ENCODE results near the gene HMCES.
A peak's percentile ranks its signal among the peaks of the same experiment; 100 is the strongest.

Gene HMCES

GRCh38 chr3:129288446-129288845 lies 9.8 kb downstream of the HMCES start:
- Histone ChIP-seq H3K4me3 (ENCODE audit: low read length) (no peak overlapping the region), H3K27ac (ENCODE audit: low read depth, low read length) (no peak overlapping the region), H3K36me3 (ENCODE audit: control insufficient read depth, insufficient read depth, low read length) (peaks cover 14% of the 10 kb centered on the region), H3K27me3 (ENCODE audit: control insufficient read depth, insufficient read depth, low read length) (no peaks in the 10 kb centered on the region), H3K9ac (ENCODE audit: low read length) (no peak overlapping the region), H3K4me1 (ENCODE audit: control insufficient read depth, insufficient read depth, low read length) (no peaks in the 10 kb centered on the region)

GRCh38 chr3:129289201-129289921 lies 10.7 kb downstream of the HMCES start:
- no peaks in the 10 kb centered on the region for H3K4me1 ChIP-seq (ENCODE audit: control insufficient read depth, insufficient read depth, low read length)
- H3K36me3 ChIP-seq (ENCODE audit: control insufficient read depth, insufficient read depth, low read length) = peaks cover 14% of the 10 kb centered on the region
- no peak overlapping the region for H3K27ac ChIP-seq (ENCODE audit: low read depth, low read length)
- H3K4me3 ChIP-seq (ENCODE audit: low read length) = no peak overlapping the region
- H3K9ac ChIP-seq (ENCODE audit: low read length) = no peak overlapping the region
- no peaks in the 10 kb centered on the region for H3K27me3 ChIP-seq (ENCODE audit: control insufficient read depth, insufficient read depth, low read length)

- Histone ChIP-seq H3K27ac (ENCODE audit: low read depth, low read length) (no peak overlapping the region), H3K36me3 (ENCODE audit: control insufficient read depth, insufficient read depth, low read length) (peaks cover 12% of the 10 kb centered on the region), H3K4me3 (ENCODE audit: low read length) (no peak overlapping the region), H3K4me1 (ENCODE audit: control insufficient read depth, insufficient read depth, low read length) (no peaks in the 10 kb centered on the region), H3K27me3 (ENCODE audit: control insufficient read depth, insufficient read depth, low read length) (no peaks in the 10 kb centered on the region), H3K9ac (ENCODE audit: low read length) (no peak overlapping the region)
Measured at GRCh38 chr3:129291236-129291886, 12.7 kb downstream of the HMCES start.

- peaks cover 18% of the 10 kb centered on the region for H3K36me3 ChIP-seq (ENCODE audit: control insufficient read depth, insufficient read depth, low read length)
- no peaks in the 10 kb centered on the region for H3K4me1 ChIP-seq (ENCODE audit: control insufficient read depth, insufficient read depth, low read length)
- H3K4me3 ChIP-seq (ENCODE audit: low read length) = no peak overlapping the region
- H3K27ac ChIP-seq (ENCODE audit: low read depth, low read length) = no peak overlapping the region
- H3K9ac ChIP-seq (ENCODE audit: low read length) = no peak overlapping the region
- H3K27me3 ChIP-seq (ENCODE audit: control insufficient read depth, insufficient read depth, low read length) = no peaks in the 10 kb centered on the region
Measured at GRCh38 chr3:129295286-129295685, 16.6 kb downstream of the HMCES start.

- peaks cover 4% of the 10 kb centered on the region for H3K36me3 ChIP-seq (ENCODE audit: control insufficient read depth, insufficient read depth, low read length)
- no peak overlapping the region for H3K27ac ChIP-seq (ENCODE audit: low read depth, low read length)
- no peaks in the 10 kb centered on the region for H3K27me3 ChIP-seq (ENCODE audit: control insufficient read depth, insufficient read depth, low read length)
- H3K4me3 ChIP-seq (ENCODE audit: low read length) = no peak overlapping the region
- H3K9ac ChIP-seq (ENCODE audit: low read length) = no peak overlapping the region
- no peaks in the 10 kb centered on the region for H3K4me1 ChIP-seq (ENCODE audit: control insufficient read depth, insufficient read depth, low read length)
Measured at GRCh38 chr3:129304146-129304961, 25.7 kb downstream of the HMCES start.

- no peak overlapping the region for H3K4me3 ChIP-seq (ENCODE audit: low read length)
- no peaks in the 10 kb centered on the region for H3K4me1 ChIP-seq (ENCODE audit: control insufficient read depth, insufficient read depth, low read length)
- H3K27ac ChIP-seq (ENCODE audit: low read depth, low read length) = no peak overlapping the region
- H3K36me3 ChIP-seq (ENCODE audit: control insufficient read depth, insufficient read depth, low read length) = peaks cover 4% of the 10 kb centered on the region
- H3K27me3 ChIP-seq (ENCODE audit: control insufficient read depth, insufficient read depth, low read length) = no peaks in the 10 kb centered on the region
- no peak overlapping the region for H3K9ac ChIP-seq (ENCODE audit: low read length)
Measured at GRCh38 chr3:129304962-129305222, 26.2 kb downstream of the HMCES start.

- H3K9ac ChIP-seq (ENCODE audit: low read length) = no peak overlapping the region
- H3K27ac ChIP-seq (ENCODE audit: low read depth, low read length) = peak overlapping the region; percentile 45
- H3K27me3 ChIP-seq (ENCODE audit: control insufficient read depth, insufficient read depth, low read length) = no peaks in the 10 kb centered on the region
- no peak overlapping the region for H3K4me3 ChIP-seq (ENCODE audit: low read length)
- peaks cover 4% of the 10 kb centered on the region for H3K36me3 ChIP-seq (ENCODE audit: control insufficient read depth, insufficient read depth, low read length)
- no peaks in the 10 kb centered on the region for H3K4me1 ChIP-seq (ENCODE audit: control insufficient read depth, insufficient read depth, low read length)
Measured at GRCh38 chr3:129305592-129306091, 27.0 kb downstream of the HMCES start.

GRCh38 chr3:129308636-129309035 lies 30.0 kb downstream of the HMCES start:
- H3K9ac ChIP-seq (ENCODE audit: low read length) = no peak overlapping the region
- H3K27ac ChIP-seq (ENCODE audit: low read depth, low read length) = no peak overlapping the region
- H3K27me3 ChIP-seq (ENCODE audit: control insufficient read depth, insufficient read depth, low read length) = no peaks in the 10 kb centered on the region
- no peak overlapping the region for H3K4me3 ChIP-seq (ENCODE audit: low read length)
- no peaks in the 10 kb centered on the region for H3K4me1 ChIP-seq (ENCODE audit: control insufficient read depth, insufficient read depth, low read length)
- no peaks in the 10 kb centered on the region for H3K36me3 ChIP-seq (ENCODE audit: control insufficient read depth, insufficient read depth, low read length)

- no peaks in the 10 kb centered on the region for H3K27me3 ChIP-seq (ENCODE audit: control insufficient read depth, insufficient read depth, low read length)
- H3K9ac ChIP-seq (ENCODE audit: low read length) = no peak overlapping the region
- no peak overlapping the region for H3K27ac ChIP-seq (ENCODE audit: low read depth, low read length)
- H3K36me3 ChIP-seq (ENCODE audit: control insufficient read depth, insufficient read depth, low read length) = no peaks in the 10 kb centered on the region
- no peak overlapping the region for H3K4me3 ChIP-seq (ENCODE audit: low read length)
- no peaks in the 10 kb centered on the region for H3K4me1 ChIP-seq (ENCODE audit: control insufficient read depth, insufficient read depth, low read length)
Measured at GRCh38 chr3:129310111-129311011, 31.7 kb downstream of the HMCES start.

GRCh38 chr3:129311054-129311902 lies 32.6 kb downstream of the HMCES start:
- Histone ChIP-seq H3K4me3 (ENCODE audit: low read length) (no peak overlapping the region), H3K4me1 (ENCODE audit: control insufficient read depth, insufficient read depth, low read length) (no peaks in the 10 kb centered on the region)

GRCh38 chr3:129312021-129312639 lies 33.5 kb downstream of the HMCES start:
- H3K9ac ChIP-seq (ENCODE audit: low read length) = no peak overlapping the region
- H3K27me3 ChIP-seq (ENCODE audit: control insufficient read depth, insufficient read depth, low read length) = no peaks in the 10 kb centered on the region
- no peaks in the 10 kb centered on the region for H3K4me1 ChIP-seq (ENCODE audit: control insufficient read depth, insufficient read depth, low read length)
- H3K4me3 ChIP-seq (ENCODE audit: low read length) = no peak overlapping the region
- H3K36me3 ChIP-seq (ENCODE audit: control insufficient read depth, insufficient read depth, low read length) = no peaks in the 10 kb centered on the region
- no peak overlapping the region for H3K27ac ChIP-seq (ENCODE audit: low read depth, low read length)

More at GRCh38 chr3:129311054-129311902, 32.6 kb downstream of the HMCES start:
- Histone ChIP-seq H3K36me3 (ENCODE audit: control insufficient read depth, insufficient read depth, low read length) (no peaks in the 10 kb centered on the region), H3K27ac (ENCODE audit: low read depth, low read length) (no peak overlapping the region), H3K27me3 (ENCODE audit: control insufficient read depth, insufficient read depth, low read length) (no peaks in the 10 kb centered on the region), H3K9ac (ENCODE audit: low read length) (no peak overlapping the region)

All from rectal smooth muscle tissue (tissue), 1 donor.